OCI-LY7 (cell line): ENCODE data around the gene TMEM272. TPM values are rescaled to one million over a fixed set of nuclear protein-coding genes. Genes with fewer than 3 reads are reported as not detected.

Experiments used
- BruUV-seq: library from RNA; stranded (reverse); fragments of 400-500 nt; replicated peaks from 2 replicates; lab custom pipeline; 2021; lab: Mats Ljungman, UMichigan
- CTCF ChIA-PET: fragments of 300-600 bp; sonication (Branson Sonifier 250); formaldehyde crosslinking; loops from one replicate; lab custom pipeline; 2022; ENCODE audit warnings: antibody characterized with exemption; ENCODE audit not compliant: unreplicated experiment; lab: Charles Lee
- POLR2A ChIA-PET: fragments of 300-600 bp; sonication (Branson Sonifier 250); formaldehyde crosslinking; loops from one replicate; lab custom pipeline; 2022; ENCODE audit warnings: antibody characterized with exemption; lab: Charles Lee
- DNase-seq: peaks from one replicate; pipeline ENCODE4 v3.0.0-alpha.2; 2015; ENCODE audit warnings: low spot score
- H2AFZ ChIP-seq: fragments of 200-600 bp; sonication (generic), shearing (Covaris generic); 2 replicates; pipeline ENCODE4 v1.6.1; 2014; ENCODE audit warnings: mild to moderate bottlenecking, antibody characterized with exemption, low read length, moderate library complexity
- H3K27ac ChIP-seq: fragments of 200-600 bp; sonication (generic); 2 replicates; pipeline ENCODE4 v1.5.1; 2014; ENCODE audit warnings: mixed run types, low read depth, mild to moderate bottlenecking, moderate library complexity, low read length, inconsistent platforms; ENCODE audit not compliant: poor library complexity, severe bottlenecking
- H3K36me3 ChIP-seq: fragments of 200-600 bp; sonication (generic); 2 replicates; pipeline ENCODE4 v1.6.1; 2014; ENCODE audit warnings: mild to moderate bottlenecking, antibody characterized with exemption, low read length, moderate library complexity, mixed read lengths; ENCODE audit not compliant: insufficient read depth
- H3K4me1 ChIP-seq: fragments of 200-600 bp; sonication (generic); 2 replicates; pipeline ENCODE4 v1.5.1; 2014; ENCODE audit warnings: mild to moderate bottlenecking, low read length; ENCODE audit not compliant: insufficient read depth, poor library complexity, severe bottlenecking
- H3K4me2 ChIP-seq: fragments of 200-600 bp; sonication (generic); 2 replicates; pipeline ENCODE4 v1.6.1; 2014; ENCODE audit warnings: mild to moderate bottlenecking, low read length
- H3K4me3 ChIP-seq: fragments of 200-600 bp; sonication (generic); 2 replicates; pipeline ENCODE4 v1.5.1; 2014; ENCODE audit warnings: mild to moderate bottlenecking, low read depth, low read length; ENCODE audit not compliant: poor library complexity, severe bottlenecking
- H3K79me2 ChIP-seq: fragments of 200-600 bp; sonication (generic); 2 replicates; pipeline ENCODE4 v1.6.1; 2016; ENCODE audit warnings: low read depth, mild to moderate bottlenecking, low read length, moderate library complexity, mixed read lengths; ENCODE audit not compliant: insufficient read depth
- H3K9me2 ChIP-seq: fragments of 200-600 bp; sonication (generic); 2 replicates; pipeline ENCODE4 v1.6.1; 2016; ENCODE audit warnings: mild to moderate bottlenecking, low read length, mixed read lengths; ENCODE audit not compliant: insufficient read depth
- H3K9me3 ChIP-seq: fragments of 200-600 bp; sonication (generic); 2 replicates; pipeline ENCODE4 v1.6.1; 2014; ENCODE audit warnings: mild to moderate bottlenecking, mixed run types, low read length, mixed read lengths
- H4K20me1 ChIP-seq: fragments of 200-600 bp; sonication (generic); 2 replicates; pipeline ENCODE4 v1.6.1; 2014; ENCODE audit warnings: mild to moderate bottlenecking, antibody characterized with exemption, low read length, moderate library complexity, mixed read lengths; ENCODE audit not compliant: insufficient read depth
- EZH2phosphoT487 ChIP-seq: fragments of 200-600 bp; sonication (generic); IDR thresholded peaks from 2 replicates; pipeline ENCODE4 v1.6.1; 2018; ENCODE audit warnings: low read depth, borderline replicate concordance, mild to moderate bottlenecking, mixed run types, antibody characterized with exemption, low read length, moderate library complexity, mixed read lengths
- intact Hi-C: fragments of 100-400 bp; cut with micrococcal nuclease; formaldehyde crosslinking; loops from one replicate; pipeline ENCODE4 v1.10.0; 2022; ENCODE audit not compliant: unreplicated experiment
- total RNA-seq, 2 experiments: library from RNA; depleted of rRNA in 1 of 2; stranded (reverse); fragments of >200 nt in 1 of 2; shearing (Covaris generic) in 1 of 2; gene quantifications; 2 replicates each; pipeline ENCODE4 v1.2.3, GENCODE V29; 2014 to 2022
- TF ChIP-seq, protein P1 (sequence below): fragments of 200-600 bp; sonication (generic); conservative IDR thresholded peaks from 2 replicates; pipeline ENCODE4 v1.5.1; 2014; ENCODE audit warnings: mild to moderate bottlenecking, antibody characterized with exemption, low read length, moderate library complexity, mixed read lengths

The TMEM272 gene
- total RNA-seq, 2 experiments from 2014 or later = 0.41 to 0.46 TPM

DNA sequence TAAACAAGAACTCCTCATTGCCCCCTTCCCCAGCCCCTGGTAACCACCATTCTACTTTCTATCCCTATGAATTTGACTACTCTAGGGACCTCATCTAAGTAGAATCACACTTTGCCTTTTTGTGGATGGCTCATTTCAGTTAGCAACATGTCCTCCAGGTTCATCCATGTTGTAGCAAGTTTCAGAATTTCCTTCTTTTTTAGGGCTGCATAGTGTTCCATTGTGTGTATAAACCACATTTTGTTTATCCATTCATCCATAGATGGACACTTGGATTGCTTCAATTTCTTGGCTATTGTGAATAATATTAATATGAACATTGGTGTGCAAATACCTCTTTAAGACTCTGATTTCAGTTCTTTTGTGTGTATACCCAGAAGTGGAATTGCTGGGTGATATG lies 36.2 kb downstream of the TMEM272 start:
- BruUV-seq = no TSS peak
- Histone ChIP-seq H2AFZ (no peak overlapping the region), H3K4me3 (no peak overlapping the region), H3K9me2 (no peaks in the 10 kb centered on the region), H3K27ac (no peak overlapping the region), H3K9me3 (no peaks in the 10 kb centered on the region), H4K20me1 (no peaks in the 10 kb centered on the region), H3K79me2 (peaks cover 10% of the 10 kb centered on the region; the same call in 1 of the 2 replicates), H3K4me2 (no peak overlapping the region), H3K4me1 (peaks cover 76% of the 10 kb centered on the region), H3K36me3 (0 out of 2 replicates have a peak, but pooled peaks cover 8% of the 10 kb centered on the region)
- DNase-seq = no peak
- CTCF ChIA-PET = no interaction called here
- no peak for TF ChIP-seq EZH2phosphoT487
- TF ChIP-seq, protein P1, sequence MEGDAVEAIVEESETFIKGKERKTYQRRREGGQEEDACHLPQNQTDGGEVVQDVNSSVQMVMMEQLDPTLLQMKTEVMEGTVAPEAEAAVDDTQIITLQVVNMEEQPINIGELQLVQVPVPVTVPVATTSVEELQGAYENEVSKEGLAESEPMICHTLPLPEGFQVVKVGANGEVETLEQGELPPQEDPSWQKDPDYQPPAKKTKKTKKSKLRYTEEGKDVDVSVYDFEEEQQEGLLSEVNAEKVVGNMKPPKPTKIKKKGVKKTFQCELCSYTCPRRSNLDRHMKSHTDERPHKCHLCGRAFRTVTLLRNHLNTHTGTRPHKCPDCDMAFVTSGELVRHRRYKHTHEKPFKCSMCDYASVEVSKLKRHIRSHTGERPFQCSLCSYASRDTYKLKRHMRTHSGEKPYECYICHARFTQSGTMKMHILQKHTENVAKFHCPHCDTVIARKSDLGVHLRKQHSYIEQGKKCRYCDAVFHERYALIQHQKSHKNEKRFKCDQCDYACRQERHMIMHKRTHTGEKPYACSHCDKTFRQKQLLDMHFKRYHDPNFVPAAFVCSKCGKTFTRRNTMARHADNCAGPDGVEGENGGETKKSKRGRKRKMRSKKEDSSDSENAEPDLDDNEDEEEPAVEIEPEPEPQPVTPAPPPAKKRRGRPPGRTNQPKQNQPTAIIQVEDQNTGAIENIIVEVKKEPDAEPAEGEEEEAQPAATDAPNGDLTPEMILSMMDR = no peak
- intact Hi-C loops = no loop called here
- POLR2A ChIA-PET = interaction anchor here (0.9 to 8.1 kb wide), 3 partner anchors 12 to 16 kb away, joined by 3 to 147 read pairs (median 3); no protein-coding TSS in a partner anchor

DNA sequence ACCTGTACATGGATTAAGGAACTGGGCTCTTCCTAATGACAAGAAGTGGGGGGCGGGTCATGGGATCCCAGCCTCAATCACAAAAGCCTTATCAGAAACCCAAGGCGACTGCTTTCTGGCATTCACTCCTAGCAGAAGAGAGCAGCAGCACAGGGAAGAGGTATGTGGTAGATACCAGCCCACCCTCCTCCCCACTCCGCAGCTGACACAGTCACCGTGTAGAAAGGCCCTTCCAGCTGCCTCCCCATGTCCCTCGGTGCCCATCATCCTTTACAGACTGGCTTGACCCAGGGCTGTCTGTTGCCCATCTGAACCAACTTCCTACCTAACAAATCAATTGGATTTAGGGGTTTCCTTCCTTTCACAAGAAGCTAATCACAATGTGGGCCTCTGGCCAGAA lies 37.9 kb downstream of the TMEM272 start:
- no peaks in the 10 kb centered on the region for H4K20me1 ChIP-seq
- no peak for DNase-seq
- TF ChIP-seq, protein P1 = no peak
- TF ChIP-seq EZH2phosphoT487 = no peak
- no peak overlapping the region for H3K27ac ChIP-seq
- ChIA-PET POLR2A (interaction anchor here (0.9 to 1.8 kb wide), 3 partner anchors 12 to 22 kb away, joined by 3 to 7 read pairs (median 6); no protein-coding TSS in a partner anchor), CTCF (no interaction called here)
- H3K9me3 ChIP-seq = no peaks in the 10 kb centered on the region
- peaks cover 10% of the 10 kb centered on the region; the same call in 1 of the 2 replicates for H3K79me2 ChIP-seq
- H2AFZ ChIP-seq = no peak overlapping the region
- peaks cover 73% of the 10 kb centered on the region for H3K4me1 ChIP-seq
- H3K36me3 ChIP-seq = 0 out of 2 replicates have a peak, but pooled peaks cover 8% of the 10 kb centered on the region
- intact Hi-C loops = no loop called here
- H3K9me2 ChIP-seq = no peaks in the 10 kb centered on the region
- H3K4me2 ChIP-seq = no peak overlapping the region
- no TSS peak for BruUV-seq
- H3K4me3 ChIP-seq = no peak overlapping the region

DNA sequence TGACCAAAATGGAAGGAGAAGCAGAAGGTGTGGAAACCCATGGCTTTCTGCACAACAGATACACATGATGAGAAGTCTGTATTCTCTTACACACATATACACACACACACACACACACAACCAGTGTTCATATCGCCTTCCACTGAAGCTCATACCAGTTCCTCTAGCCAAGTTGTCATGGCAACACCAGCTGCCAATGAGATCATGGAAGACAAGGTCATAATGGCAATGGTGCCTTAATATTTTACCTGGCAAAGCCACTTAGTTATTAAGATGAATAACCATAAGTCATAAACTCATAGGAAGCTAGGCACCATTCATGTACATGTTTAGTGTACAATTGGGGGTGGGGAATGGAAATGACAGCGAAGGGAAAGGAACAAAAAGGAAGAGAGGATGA lies 38.4 kb downstream of the TMEM272 start:
- H3K79me2 ChIP-seq = peaks cover 10% of the 10 kb centered on the region; the same call in 1 of the 2 replicates
- H3K36me3 ChIP-seq = 0 out of 2 replicates have a peak, but pooled peaks cover 8% of the 10 kb centered on the region
- peak overlapping the region; percentile 9 for H3K27ac ChIP-seq
- POLR2A ChIA-PET = interaction anchor here (0.9 to 2.2 kb wide), 5 partner anchors 12 to 353 kb away, joined by 3 to 14 read pairs (median 7); partner anchors contain the start of gene INTS6
- H4K20me1 ChIP-seq = no peaks in the 10 kb centered on the region
- peak overlapping the region; percentile 86; the same call in 1 of the 2 replicates for H3K4me2 ChIP-seq
- no peaks in the 10 kb centered on the region for H3K9me2 ChIP-seq
- no TSS peak for BruUV-seq
- peak; percentile 55 for DNase-seq
- intact Hi-C loops = no loop called here
- H3K9me3 ChIP-seq = no peaks in the 10 kb centered on the region
- peaks cover 73% of the 10 kb centered on the region for H3K4me1 ChIP-seq
- CTCF ChIA-PET = no interaction called here
- H3K4me3 ChIP-seq = no peak overlapping the region
- TF ChIP-seq, protein P1 = no peak
- no peak for TF ChIP-seq EZH2phosphoT487
- H2AFZ ChIP-seq = no peak overlapping the region
